WTC11 (cell line): ENCODE data around the gene C1QTNF9B. TPM values are rescaled to one million over a fixed set of nuclear protein-coding genes. Genes with fewer than 3 reads are reported as not detected.

Source experiments
- AR ChIP-seq: fragments of 250-450 bp; sonication (Bioruptor Pico); IDR thresholded peaks from 2 replicates; pipeline ENCODE4 v1.9.0; 2021; ENCODE audit warnings: mild to moderate bottlenecking
- CBFB ChIP-seq: sonication (generic); formaldehyde crosslinking; IDR thresholded peaks from 2 replicates; pipeline ENCODE4 v1.8.1; 2022; ENCODE audit warnings: mild to moderate bottlenecking, low read depth, missing genetic modification reagents
- CDX4 ChIP-seq: fragments of 250-450 bp; sonication (Bioruptor Pico); IDR thresholded peaks from 2 replicates; pipeline ENCODE4 v1.9.0; 2021; ENCODE audit warnings: moderate library complexity, mild to moderate bottlenecking, inconsistent platforms, borderline replicate concordance
- CTCF ChIP-seq: fragments of 200-600 bp; IDR thresholded peaks from 2 replicates; pipeline ENCODE4 v1.8.0; 2022; ENCODE audit warnings: antibody characterized with exemption
- FOXK1 ChIP-seq: sonication (generic); formaldehyde crosslinking; IDR thresholded peaks from 2 replicates; pipeline ENCODE4 v1.8.0; 2022; ENCODE audit warnings: mild to moderate bottlenecking, moderate library complexity, missing genetic modification reagents
- GTF2I ChIP-seq: fragments of 250-450 bp; sonication (Bioruptor Pico); conservative IDR thresholded peaks from 2 replicates; pipeline ENCODE4 v1.4.0; 2021; ENCODE audit warnings: mild to moderate bottlenecking
- IRF1 ChIP-seq: sonication (generic); formaldehyde crosslinking; IDR thresholded peaks from 2 replicates; pipeline ENCODE4 v1.8.0; 2023; ENCODE audit warnings: missing genetic modification reagents
- JUN ChIP-seq: sonication (generic); formaldehyde crosslinking; IDR thresholded peaks from 2 replicates; pipeline ENCODE4 v1.8.0; 2023; ENCODE audit warnings: mild to moderate bottlenecking, missing genetic modification reagents
- KAT7 ChIP-seq: sonication (generic); formaldehyde crosslinking; IDR thresholded peaks from 2 replicates; pipeline ENCODE4 v1.8.1; 2023; ENCODE audit warnings: missing genetic modification reagents, mild to moderate bottlenecking, borderline replicate concordance
- MAX ChIP-seq: sonication (generic); formaldehyde crosslinking; IDR thresholded peaks from 2 replicates; pipeline ENCODE4 v1.8.0; 2022; ENCODE audit warnings: mild to moderate bottlenecking, missing genetic modification reagents
- MXD4 ChIP-seq: fragments of 250-450 bp; sonication (Bioruptor Pico); IDR thresholded peaks from 2 replicates; pipeline ENCODE4 v1.8.0; 2021; ENCODE audit warnings: mild to moderate bottlenecking, moderate library complexity, borderline replicate concordance
- NFE2L1 ChIP-seq: sonication (generic); formaldehyde crosslinking; IDR thresholded peaks from 2 replicates; pipeline ENCODE4 v1.8.1; 2023; ENCODE audit warnings: missing genetic modification reagents
- NFYB ChIP-seq: sonication (generic); formaldehyde crosslinking; conservative IDR thresholded peaks from 2 replicates; pipeline ENCODE4 v1.8.0; 2022; ENCODE audit warnings: low read depth, missing genetic modification reagents
- NR1H2 ChIP-seq: sonication (generic); formaldehyde crosslinking; IDR thresholded peaks from 2 replicates; pipeline ENCODE4 v1.9.0; 2021; ENCODE audit warnings: mild to moderate bottlenecking, moderate library complexity, missing genetic modification reagents
- OVOL2 ChIP-seq: fragments of 250-450 bp; sonication (Bioruptor Pico); IDR thresholded peaks from 2 replicates; pipeline ENCODE4 v1.9.0; 2021; ENCODE audit warnings: mild to moderate bottlenecking, borderline replicate concordance
- PRDM15 ChIP-seq: sonication (generic); formaldehyde crosslinking; IDR thresholded peaks from 2 replicates; pipeline ENCODE4 v1.8.0; 2022; ENCODE audit warnings: missing genetic modification reagents
- PREB ChIP-seq: sonication (generic); formaldehyde crosslinking; IDR thresholded peaks from 2 replicates; pipeline ENCODE4 v1.8.1; 2022; ENCODE audit warnings: mild to moderate bottlenecking, missing genetic modification reagents, moderate library complexity, borderline replicate concordance
- STAT6 ChIP-seq: sonication (generic); formaldehyde crosslinking; conservative IDR thresholded peaks from 2 replicates; pipeline ENCODE4 v1.8.1; 2023; ENCODE audit warnings: mild to moderate bottlenecking, low read depth, missing genetic modification reagents, moderate library complexity
- TEAD4 ChIP-seq: sonication (generic); formaldehyde crosslinking; IDR thresholded peaks from 2 replicates; pipeline ENCODE4 v1.8.0; 2022; ENCODE audit warnings: mild to moderate bottlenecking, missing genetic modification reagents
- ZMAT4 ChIP-seq: fragments of 250-450 bp; sonication (Bioruptor Pico); IDR thresholded peaks from 2 replicates; pipeline ENCODE4 v1.9.0; 2021; ENCODE audit warnings: mild to moderate bottlenecking
- ZNF121 ChIP-seq: sonication (generic); formaldehyde crosslinking; IDR thresholded peaks from 2 replicates; pipeline ENCODE4 v1.8.0; 2023; ENCODE audit warnings: missing genetic modification reagents
- ZNF317 ChIP-seq: sonication (generic); formaldehyde crosslinking; IDR thresholded peaks from 2 replicates; pipeline ENCODE4 v1.8.1; 2023; ENCODE audit warnings: low read depth, mild to moderate bottlenecking, moderate library complexity, missing genetic modification reagents, borderline replicate concordance
- ZNF671 ChIP-seq: fragments of 250-450 bp; sonication (Bioruptor Pico); IDR thresholded peaks from 2 replicates; pipeline ENCODE4 v1.8.0; 2021; ENCODE audit warnings: mild to moderate bottlenecking
- total RNA-seq: library from RNA; stranded (reverse); gene quantifications from 3 replicates; pipeline ENCODE4 v1.2.3, GENCODE V29; 2021

Gene C1QTNF9B
- total RNA-seq, 1 experiment from 2014 or later = 0.20 TPM

- 0 out of 2 replicates have a peak, but pooled peaks have one; percentile 16 for TF ChIP-seq TEAD4 (CRISPR knock-in tag)
- TF ChIP-seq MAX (CRISPR knock-in tag) = peak; percentile 90
- TF ChIP-seq ZNF317 = no peak
- TF ChIP-seq JUN (CRISPR knock-in tag) = no peak
- TF ChIP-seq PREB (CRISPR knock-in tag) = no peak
- TF ChIP-seq GTF2I = no peak
- TF ChIP-seq PRDM15 (CRISPR knock-in tag) = 0 out of 2 replicates have a peak, but pooled peaks have one; percentile 13
- TF ChIP-seq OVOL2 (CRISPR knock-in tag) = no peak
- TF ChIP-seq FOXK1 (CRISPR knock-in tag) = peak; percentile 98
- no peak for TF ChIP-seq MXD4 (CRISPR knock-in tag)
- TF ChIP-seq STAT6 (CRISPR knock-in tag) = no peak
- 0 out of 2 replicates have a peak, but pooled peaks have one; percentile 43 for TF ChIP-seq IRF1 (CRISPR knock-in tag)
- peak; percentile 21; the same call in 1 of the 2 replicates for TF ChIP-seq CTCF
- TF ChIP-seq CDX4 (CRISPR knock-in tag) = no peak
- no peak for TF ChIP-seq ZNF121 (CRISPR knock-in tag)
- no peak for TF ChIP-seq NR1H2
- no peak for TF ChIP-seq ZMAT4 (CRISPR knock-in tag)
- TF ChIP-seq KAT7 (CRISPR knock-in tag) = no peak
- no peak for TF ChIP-seq ZNF671 (CRISPR knock-in tag)
- TF ChIP-seq NFE2L1 (CRISPR knock-in tag) = no peak
- TF ChIP-seq NFYB (CRISPR knock-in tag) = no peak
- 0 out of 2 replicates have a peak, but pooled peaks have one; percentile 64 for TF ChIP-seq CBFB (CRISPR knock-in tag)
- TF ChIP-seq AR (CRISPR knock-in tag) = no peak
These were observed 8.4 kb downstream of the C1QTNF9B start, which contains the start of gene MIPEP (continued) for GRCh38 chr13:23888658-23889614.
